Activated CD8-positive, alpha-beta memory T cell treated with anti-CD3 and anti-CD28 coated beads for 36 hours (primary cell): ENCODE data around the gene ESPL1. TPM values are rescaled to one million over a fixed set of nuclear protein-coding genes. Genes with fewer than 3 reads are reported as not detected.

Experiments used
- CTCF ChIA-PET: fragments of 350-600 bp; sonication (Branson Sonifier 250); formaldehyde crosslinking; loops from one replicate; lab custom pipeline; 2021; ENCODE audit warnings: antibody characterized with exemption; lab: Charles Lee
- POLR2A ChIA-PET: fragments of 350-600 bp; sonication (Branson Sonifier 250); formaldehyde crosslinking; loops from one replicate; lab custom pipeline; 2021; ENCODE audit warnings: antibody characterized with exemption; lab: Charles Lee
- total RNA-seq, 2 experiments: library from RNA; stranded (reverse); gene quantifications; one replicate each; pipeline ENCODE4 v1.2.3, GENCODE V29; 2021

ESPL1 gene
- total RNA-seq, 2 experiments from 2014 or later: 59.6 to 60.9 TPM

DNA sequence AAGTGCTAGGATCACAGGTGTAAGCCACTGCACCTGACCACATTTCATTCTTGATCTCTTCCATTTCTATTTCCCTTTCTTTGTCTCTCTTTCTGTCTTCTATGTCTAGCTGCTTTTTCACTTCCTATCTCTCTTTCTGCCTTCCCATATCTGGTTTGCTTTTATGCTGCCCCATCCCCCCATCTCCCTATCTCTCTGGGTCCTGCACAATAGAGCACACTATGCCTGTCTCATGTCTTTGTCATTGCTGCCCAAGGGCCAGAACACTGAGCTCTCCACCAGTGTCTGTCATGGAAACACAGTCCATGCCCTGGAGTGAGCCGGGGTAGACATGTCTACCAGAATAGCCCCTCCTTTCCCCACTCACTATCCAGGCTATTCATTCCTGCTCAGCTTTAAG lies 23.8 kb upstream of the ESPL1 start:
- POLR2A ChIA-PET: interaction anchor here (1.2 kb wide), 1 partner anchor 21 kb away, joined by 4 read pairs; no protein-coding TSS in a partner anchor
- CTCF ChIA-PET: interaction anchor here (0.6 to 2.5 kb wide), 4 partner anchors 10 to 96 kb away, joined by 3 to 9 read pairs (median 4); no protein-coding TSS in a partner anchor

DNA sequence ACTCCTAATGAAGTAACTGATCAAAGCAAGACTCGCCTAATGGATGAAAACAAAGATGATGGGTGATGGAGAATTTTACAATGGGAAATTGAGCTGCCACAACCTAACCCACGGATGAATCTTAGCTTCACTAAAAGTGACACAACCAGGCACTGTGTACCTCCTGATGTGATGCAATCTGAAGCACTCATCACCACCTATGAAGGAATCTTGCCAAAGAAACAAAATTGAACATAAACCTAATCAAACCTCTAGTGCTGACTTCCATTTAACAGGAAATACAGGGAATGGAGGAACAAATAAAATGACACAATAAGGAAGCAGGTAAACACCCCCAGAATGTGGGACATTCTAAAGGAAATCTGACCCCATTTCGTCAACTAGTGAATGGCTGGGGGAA lies 22.8 kb upstream of the ESPL1 start:
- ChIA-PET POLR2A (no interaction called here), CTCF (interaction anchor here (0.7 to 1.5 kb wide), 3 partner anchors 21 to 32 kb away, joined by 3 to 4 read pairs (median 3); no protein-coding TSS in a partner anchor)

GRCh38 chr12:53251477-53252348 lies 16.4 kb upstream of the ESPL1 start:
- ChIA-PET CTCF (interaction anchor here (0.5 to 2.6 kb wide), 18 partner anchors 16 to 149 kb away, joined by 3 to 37 read pairs (median 4); partner anchors contain the start of genes AAAS, ESPL1 and ITGB7), POLR2A (no interaction called here)

GRCh38 chr12:53252349-53252916 lies 15.7 kb upstream of the ESPL1 start:
- ChIA-PET CTCF (interaction anchor here (0.5 to 2.8 kb wide), 9 partner anchors 9 to 92 kb away, joined by 3 to 37 read pairs (median 4); partner anchors contain the start of genes AAAS and ESPL1), POLR2A (interaction anchor here (0.5 to 0.8 kb wide), 3 partner anchors 33 to 99 kb away, joined by 3 to 5 read pairs (median 3); no protein-coding TSS in a partner anchor)

DNA sequence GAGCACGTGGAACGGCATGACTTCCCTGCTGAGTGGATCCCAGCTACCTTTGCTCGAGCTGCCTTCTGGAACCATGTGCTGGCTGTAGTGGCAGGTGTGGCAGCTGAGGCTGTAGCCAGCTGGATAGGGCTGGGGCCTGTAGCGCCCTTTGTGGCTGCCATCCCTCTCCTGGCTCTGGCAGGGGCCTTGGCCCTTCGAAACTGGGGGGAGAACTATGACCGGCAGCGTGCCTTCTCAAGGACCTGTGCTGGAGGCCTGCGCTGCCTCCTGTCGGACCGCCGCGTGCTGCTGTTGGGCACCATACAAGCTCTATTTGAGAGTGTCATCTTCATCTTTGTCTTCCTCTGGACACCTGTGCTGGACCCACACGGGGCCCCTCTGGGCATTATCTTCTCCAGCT lies 14.8 kb upstream of the ESPL1 start:
- ChIA-PET POLR2A (interaction anchor here (0.6 kb wide), 1 partner anchor 198 kb away, joined by 5 read pairs; no protein-coding TSS in a partner anchor), CTCF (interaction anchor here (1.1 to 2.8 kb wide), 6 partner anchors 10 to 94 kb away, joined by 3 to 37 read pairs (median 7); partner anchors contain the start of gene ESPL1)

DNA sequence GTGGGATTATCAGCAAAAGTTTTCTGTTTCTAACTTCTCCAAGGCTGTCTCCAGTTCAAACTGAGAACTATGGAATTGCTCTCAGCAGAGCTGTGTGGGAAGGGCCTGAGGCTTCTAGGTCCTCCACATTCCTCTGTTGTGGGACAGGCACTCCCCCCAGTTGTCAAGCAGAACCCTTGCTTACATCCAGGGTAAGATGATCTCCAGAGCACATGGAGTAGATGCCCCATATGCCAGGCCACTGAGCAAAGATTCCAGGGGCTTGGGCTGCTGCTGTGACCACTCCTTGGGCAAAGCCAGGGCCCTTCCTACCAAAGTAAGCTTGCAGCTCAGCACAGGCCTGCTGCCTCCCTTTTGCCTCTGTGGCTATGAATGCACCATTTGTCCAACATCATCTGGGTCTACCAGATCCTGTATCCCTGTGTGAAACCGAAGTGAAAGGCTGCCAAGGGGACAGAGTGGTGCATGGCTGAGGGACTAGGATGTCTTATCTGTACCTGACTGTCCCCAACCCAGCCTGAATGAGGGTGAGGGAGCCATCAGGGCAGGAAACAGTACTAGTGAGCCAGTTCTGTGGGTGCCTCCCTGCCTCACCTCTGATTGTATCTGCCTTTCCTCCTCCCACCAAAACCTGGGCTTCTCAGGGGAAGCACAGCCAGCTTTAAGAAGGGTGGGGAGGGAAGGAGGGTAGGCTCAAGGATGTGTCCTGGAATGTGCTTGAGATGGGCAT lies 13.1 kb upstream of the ESPL1 start:
- ChIA-PET POLR2A (no interaction called here), CTCF (interaction anchor here (0.9 to 2.8 kb wide), 5 partner anchors 11 to 96 kb away, joined by 3 to 9 read pairs (median 5); partner anchors contain the start of gene ESPL1)

DNA sequence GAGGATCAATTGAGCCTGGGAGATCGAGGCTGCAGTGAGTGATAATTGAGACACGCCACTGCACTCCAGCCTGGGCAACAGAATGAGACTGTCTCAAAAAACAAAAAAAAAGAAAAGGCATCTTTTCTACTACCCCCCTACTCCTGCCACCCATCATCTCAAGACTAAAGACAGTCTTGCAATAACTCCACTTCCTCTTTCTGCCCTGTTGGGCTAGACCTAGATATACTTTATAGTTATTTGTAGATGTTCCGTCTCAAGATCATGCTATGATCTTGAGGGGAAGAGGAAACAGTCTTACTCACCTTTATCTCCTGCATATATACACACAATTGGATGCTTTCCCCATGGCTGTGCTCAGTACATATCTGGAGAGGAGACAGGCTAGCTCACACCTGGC lies 12.1 kb upstream of the ESPL1 start:
- ChIA-PET CTCF (interaction anchor here (1.6 kb wide), 1 partner anchor 19 kb away, joined by 3 read pairs; no protein-coding TSS in a partner anchor), POLR2A (no interaction called here)

- ChIA-PET CTCF (interaction anchor here (0.7 to 0.8 kb wide), 3 partner anchors 57 to 233 kb away, joined by 3 to 4 read pairs (median 3); no protein-coding TSS in a partner anchor), POLR2A (no interaction called here)
Observed at GRCh38 chr12:53258541-53259539, 9.3 kb upstream of the ESPL1 start.

DNA sequence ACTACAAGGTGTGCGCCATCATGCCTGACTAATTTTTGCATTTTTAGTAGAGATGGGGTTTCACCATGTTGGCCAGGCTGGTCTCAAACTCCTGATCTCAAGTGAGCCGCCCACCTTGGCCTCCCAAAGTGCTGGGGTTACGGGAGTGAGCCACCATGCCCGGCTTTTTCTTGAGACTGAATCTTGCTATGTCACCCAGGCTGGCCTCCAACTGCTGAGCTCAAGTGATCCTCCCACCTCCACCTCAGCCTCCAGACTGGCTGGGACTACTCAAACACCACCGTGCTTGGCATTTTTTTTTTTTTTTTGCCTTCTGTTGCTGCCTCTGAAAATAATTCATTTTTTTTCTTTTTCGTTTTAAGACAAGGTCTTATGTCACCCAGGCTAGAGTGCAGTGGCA lies 8.2 kb upstream of the ESPL1 start:
- CTCF ChIA-PET: interaction anchor here (0.6 to 0.9 kb wide), 4 partner anchors 33 to 206 kb away, joined by 3 to 4 read pairs (median 3); no protein-coding TSS in a partner anchor
- POLR2A ChIA-PET: interaction anchor here (0.6 kb wide), 1 partner anchor 60 kb away, joined by 5 read pairs; no protein-coding TSS in a partner anchor

DNA sequence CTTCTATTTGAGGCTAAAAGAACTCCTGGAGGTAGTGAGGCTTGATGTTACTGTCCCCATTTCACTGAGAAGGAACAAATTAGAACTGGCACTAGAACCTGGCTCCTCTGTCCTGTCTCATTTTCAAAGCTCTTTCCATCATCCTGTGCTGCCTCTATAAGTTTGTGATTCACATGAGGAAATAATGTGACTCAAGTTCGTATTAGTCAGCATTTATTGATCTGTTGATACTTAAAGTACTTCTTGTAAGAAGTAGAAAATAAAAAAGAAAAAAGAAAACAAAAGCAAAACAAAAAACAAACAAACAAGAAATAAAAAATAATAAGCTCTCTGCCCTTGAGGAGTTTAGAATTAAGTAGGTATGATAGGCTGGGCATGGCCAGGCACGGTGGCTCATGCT lies 2.3 kb upstream of the ESPL1 start:
- ChIA-PET POLR2A (no interaction called here), CTCF (interaction anchor here (0.6 to 9.3 kb wide), 4 partner anchors 17 to 50 kb away, joined by 3 to 107 read pairs (median 3); partner anchors contain the start of gene MYG1)

- CTCF ChIA-PET: interaction anchor here (0.6 to 9.3 kb wide), 11 partner anchors 12 to 187 kb away, joined by 3 to 107 read pairs (median 3); a partner anchor contains a TSS
- POLR2A ChIA-PET: interaction anchor here (0.7 to 2.5 kb wide), 4 partner anchors 19 to 51 kb away, joined by 3 to 19 read pairs (median 4); no protein-coding TSS in a partner anchor
Observed at GRCh38 chr12:53267306-53267998, 647 bp upstream of the ESPL1 start.

GRCh38 chr12:53268630-53269562 lies 797 bp downstream of the ESPL1 start:
- ChIA-PET POLR2A (interaction anchor here (0.6 to 2.5 kb wide), 4 partner anchors 49 to 203 kb away, joined by 3 to 19 read pairs (median 7); partner anchors contain the start of genes CSAD and ZNF740), CTCF (interaction anchor here (0.6 to 9.3 kb wide), 15 partner anchors 8 to 374 kb away, joined by 3 to 107 read pairs (median 3); partner anchors contain the start of genes AAAS and SP1)

DNA sequence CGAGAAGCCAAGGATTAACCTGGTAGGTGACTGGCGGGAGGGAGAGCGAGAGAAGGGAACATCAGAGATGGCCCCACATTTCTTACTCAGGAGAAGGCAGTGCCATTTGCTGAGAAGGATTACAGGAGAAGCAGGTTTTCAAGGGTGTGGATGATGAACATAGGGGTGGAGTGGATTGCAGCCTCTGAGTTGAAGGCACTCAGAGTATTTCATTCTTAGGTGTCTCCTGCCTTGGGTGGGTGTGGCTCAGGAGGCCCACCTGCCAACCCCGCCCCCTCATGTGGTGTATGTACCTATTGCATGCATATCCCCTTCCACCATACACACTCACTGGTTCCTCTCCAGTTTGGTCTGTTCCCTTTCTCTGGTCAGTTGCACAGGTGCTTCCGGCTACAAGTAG lies 6.3 kb downstream of the ESPL1 start:
- POLR2A ChIA-PET: no interaction called here
- CTCF ChIA-PET: no interaction called here

- CTCF ChIA-PET: no interaction called here
- POLR2A ChIA-PET: interaction anchor here (0.8 to 1.0 kb wide), 2 partner anchors 10 to 62 kb away, joined by 3 to 5 read pairs; no protein-coding TSS in a partner anchor
Observed at GRCh38 chr12:53276511-53276910, 8.4 kb downstream of the ESPL1 start.

- POLR2A ChIA-PET: no interaction called here
Observed at GRCh38 chr12:53277981-53278380, 9.9 kb downstream of the ESPL1 start.

More at GRCh38 chr12:53277981-53278380, 9.9 kb downstream of the ESPL1 start:
- CTCF ChIA-PET: interaction anchor here (0.7 to 1.1 kb wide), 4 partner anchors 15 to 64 kb away, joined by 3 to 5 read pairs (median 4); no protein-coding TSS in a partner anchor
